Mesothelial cell of epicardium (in vitro differentiated cells): ENCODE data around the gene ARPC5. TPM values are rescaled to one million over a fixed set of nuclear protein-coding genes. Genes with fewer than 3 reads are reported as not detected.
A peak's percentile ranks its signal among the peaks of the same experiment; 100 is the strongest.
"Not testable (repeated sequence)": the region's sequence is repeated elsewhere in the genome, so short reads cannot be mapped to it uniquely, and the experiment has no call there.

ENCODE experiments used
- DNase-seq, 2 experiments: peaks; one replicate each; pipeline ENCODE4 v3.0.0; 2021; ENCODE audit warnings: low spot score in 2 of 2; ENCODE audit not compliant: unreplicated experiment in 2 of 2
- H3K27ac Mint-ChIP-seq: 2 replicates; pipeline ENCODE4 v1.8.0; 2021; ENCODE audit warnings: mixed read lengths
- H3K27me3 Mint-ChIP-seq: 2 replicates; pipeline ENCODE4 v1.8.0; 2021; ENCODE audit warnings: low read depth, mixed read lengths
- H3K36me3 Mint-ChIP-seq: 2 replicates; pipeline ENCODE4 v1.8.0; 2021; ENCODE audit warnings: mixed read lengths
- H3K4me1 Mint-ChIP-seq: 2 replicates; pipeline ENCODE4 v1.8.0; 2021; ENCODE audit warnings: mixed read lengths
- H3K4me3 Mint-ChIP-seq: 2 replicates; pipeline ENCODE4 v1.8.0; 2021; ENCODE audit warnings: mild to moderate bottlenecking, moderate library complexity, mixed read lengths
- H3K9me3 Mint-ChIP-seq: 2 replicates; pipeline ENCODE4 v1.8.0; 2021; ENCODE audit warnings: mixed read lengths
- total RNA-seq: library from RNA; stranded (reverse); gene quantifications from 3 replicates; pipeline ENCODE4 v1.2.1, GENCODE V29; 2021
- TF ChIP-seq, protein P1 (sequence below): fragments of 200-600 bp; sonication (generic); IDR thresholded peaks from one replicate; pipeline ENCODE4 v1.5.0; 2021; ENCODE audit warnings: antibody characterized with exemption; ENCODE audit not compliant: unreplicated experiment

ARPC5 gene
- total RNA-seq: 72.9 to 75.7 TPM (median 73.9 TPM) in 3 replicates

DNA sequence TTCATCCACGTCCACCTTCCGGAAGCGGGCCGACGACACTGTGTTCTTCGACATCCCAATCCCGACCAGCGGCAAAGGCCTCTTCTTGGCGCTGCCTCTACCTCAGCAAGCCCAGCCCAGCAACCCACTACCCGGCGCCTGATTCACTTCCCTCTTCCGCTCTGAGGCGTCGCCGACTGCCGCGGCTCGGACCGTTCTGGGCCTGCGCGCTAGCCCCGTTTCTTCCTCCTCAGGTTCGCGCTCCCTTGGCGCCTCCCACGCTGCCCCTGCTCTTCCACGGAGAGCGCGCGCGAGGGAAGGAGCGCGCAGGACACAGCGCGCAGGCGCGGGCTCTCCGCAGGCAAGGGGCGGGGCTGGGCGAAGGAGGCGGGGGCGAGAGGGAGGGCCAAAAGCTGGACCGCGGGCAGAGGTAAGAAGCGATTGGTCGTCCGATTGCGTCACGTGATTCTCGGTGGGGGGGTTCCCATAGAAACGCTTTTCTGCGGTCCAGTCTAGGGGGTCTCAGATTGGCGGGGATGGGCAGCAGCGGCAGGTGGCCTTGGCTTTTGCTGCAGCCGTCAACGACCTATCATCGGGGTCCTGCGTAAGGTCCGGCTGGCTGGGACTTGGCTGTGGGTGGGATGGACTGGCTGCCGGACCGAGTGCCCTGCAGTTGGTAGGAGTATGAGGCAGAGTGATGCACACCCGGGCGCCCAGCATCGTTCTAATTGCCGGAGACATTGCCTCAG lies at the start of gene ARPC5:
ARPC5 (minus strand) TSS at position 178 of the 728 bp plus-strand sequence; CDS start at position 54, 124 bp downstream.
- H3K27me3 Mint-ChIP-seq: peaks cover 32% of the 10 kb centered on the region
- no peaks in the 10 kb centered on the region for H3K9me3 Mint-ChIP-seq
- H3K36me3 Mint-ChIP-seq: peaks cover 5% of the 10 kb centered on the region
- H3K27ac Mint-ChIP-seq: peak within 1 kb of the TSS; percentile 100
- peaks cover 41% of the 10 kb centered on the region for H3K4me1 Mint-ChIP-seq
- H3K4me3 Mint-ChIP-seq: peak within 1 kb of the TSS; percentile 100
- DNase-seq: peak; percentile 94 to 95
- TF ChIP-seq, protein P1, sequence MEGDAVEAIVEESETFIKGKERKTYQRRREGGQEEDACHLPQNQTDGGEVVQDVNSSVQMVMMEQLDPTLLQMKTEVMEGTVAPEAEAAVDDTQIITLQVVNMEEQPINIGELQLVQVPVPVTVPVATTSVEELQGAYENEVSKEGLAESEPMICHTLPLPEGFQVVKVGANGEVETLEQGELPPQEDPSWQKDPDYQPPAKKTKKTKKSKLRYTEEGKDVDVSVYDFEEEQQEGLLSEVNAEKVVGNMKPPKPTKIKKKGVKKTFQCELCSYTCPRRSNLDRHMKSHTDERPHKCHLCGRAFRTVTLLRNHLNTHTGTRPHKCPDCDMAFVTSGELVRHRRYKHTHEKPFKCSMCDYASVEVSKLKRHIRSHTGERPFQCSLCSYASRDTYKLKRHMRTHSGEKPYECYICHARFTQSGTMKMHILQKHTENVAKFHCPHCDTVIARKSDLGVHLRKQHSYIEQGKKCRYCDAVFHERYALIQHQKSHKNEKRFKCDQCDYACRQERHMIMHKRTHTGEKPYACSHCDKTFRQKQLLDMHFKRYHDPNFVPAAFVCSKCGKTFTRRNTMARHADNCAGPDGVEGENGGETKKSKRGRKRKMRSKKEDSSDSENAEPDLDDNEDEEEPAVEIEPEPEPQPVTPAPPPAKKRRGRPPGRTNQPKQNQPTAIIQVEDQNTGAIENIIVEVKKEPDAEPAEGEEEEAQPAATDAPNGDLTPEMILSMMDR: no peak

DNA sequence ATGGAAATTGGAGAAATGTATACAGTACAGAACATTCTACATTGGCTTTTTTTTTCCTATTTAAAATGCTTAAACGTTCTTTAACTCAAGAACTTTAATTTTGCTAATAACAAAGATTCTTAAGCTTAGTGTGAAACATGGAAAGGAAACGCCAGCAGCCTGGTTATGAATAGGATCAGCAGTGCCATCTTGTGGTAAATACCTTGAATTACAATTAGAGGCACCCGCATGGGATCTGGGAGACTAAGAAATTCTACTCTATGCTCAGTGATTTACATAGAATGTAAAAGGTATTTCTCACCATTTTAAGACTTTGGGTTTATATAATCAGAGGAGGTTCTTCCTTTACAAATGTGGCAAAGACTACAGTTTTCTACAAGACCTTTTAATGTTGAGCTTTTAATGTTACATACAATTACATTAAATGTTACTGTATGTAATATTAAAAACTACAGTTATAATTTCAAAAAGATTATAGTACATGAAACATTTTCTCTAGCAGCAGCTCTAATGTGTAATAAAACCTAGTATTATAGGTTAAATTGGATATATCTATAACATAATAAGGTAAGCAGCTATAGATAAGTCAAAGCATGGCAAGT lies 49.6 kb upstream of the ARPC5 start:
- H3K27me3 Mint-ChIP-seq: no peaks in the 10 kb centered on the region
- H3K9me3 Mint-ChIP-seq: peaks cover 20% of the 10 kb centered on the region
- peaks cover 8% of the 10 kb centered on the region for H3K4me1 Mint-ChIP-seq
- H3K36me3 Mint-ChIP-seq: peaks cover 8% of the 10 kb centered on the region
- no peak overlapping the region for H3K4me3 Mint-ChIP-seq
- no peak for DNase-seq
- TF ChIP-seq, protein P1: peak; percentile 68
- no peak overlapping the region for H3K27ac Mint-ChIP-seq

DNA sequence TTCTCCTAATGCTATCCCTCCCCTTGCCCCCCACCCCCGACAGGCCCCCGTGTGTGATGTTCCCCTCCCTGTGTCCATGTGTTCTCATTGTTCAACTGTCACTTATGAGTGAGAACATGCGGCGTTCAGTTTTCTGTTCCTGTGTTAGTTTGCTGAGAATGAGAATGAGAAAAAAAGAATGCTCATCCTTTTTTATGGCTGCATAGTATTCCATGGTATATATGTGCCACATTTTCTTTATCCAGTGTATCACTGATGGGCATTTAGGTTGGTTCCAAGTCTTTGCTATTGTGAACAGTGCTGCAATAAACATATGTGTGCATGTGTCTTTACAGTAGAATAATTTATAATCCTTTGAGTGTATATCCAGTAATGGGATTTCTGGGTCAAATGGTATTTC lies 43.8 kb upstream of the ARPC5 start:
- peaks cover 10% of the 10 kb centered on the region for H3K36me3 Mint-ChIP-seq
- H3K4me1 Mint-ChIP-seq: peaks cover 16% of the 10 kb centered on the region
- DNase-seq, H3K27me3 Mint-ChIP-seq, H3K4me3 Mint-ChIP-seq, H3K27ac Mint-ChIP-seq: not testable (repeated sequence)
- H3K9me3 Mint-ChIP-seq: peaks cover 25% of the 10 kb centered on the region

DNA sequence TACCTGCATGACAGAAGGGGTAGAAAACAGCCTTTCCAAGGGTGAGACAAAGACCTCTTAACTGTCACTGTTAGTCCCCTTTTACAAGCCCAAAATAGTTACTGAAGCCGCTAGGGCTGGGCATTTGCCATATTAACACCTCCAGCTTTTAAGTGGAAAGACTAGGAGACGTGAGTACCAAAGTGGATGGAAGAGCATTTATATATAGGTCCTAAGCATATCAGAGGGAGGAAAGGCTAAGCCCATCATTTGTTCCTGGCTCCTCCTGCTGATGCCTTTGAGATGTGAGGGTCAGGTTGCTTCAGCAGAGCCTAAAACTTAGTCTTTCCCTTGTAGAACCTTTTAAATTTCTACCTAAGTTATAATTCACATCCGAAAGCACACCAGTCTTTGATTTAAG lies 43.2 kb upstream of the ARPC5 start:
- Mint-ChIP-seq H3K9me3 (peaks cover 24% of the 10 kb centered on the region), H3K27me3 (no peaks in the 10 kb centered on the region), H3K4me3 (no peak overlapping the region), H3K27ac (no peak overlapping the region), H3K4me1 (peaks cover 19% of the 10 kb centered on the region), H3K36me3 (peaks cover 10% of the 10 kb centered on the region)
- DNase-seq: no peak
- TF ChIP-seq, protein P1: no peak

DNA sequence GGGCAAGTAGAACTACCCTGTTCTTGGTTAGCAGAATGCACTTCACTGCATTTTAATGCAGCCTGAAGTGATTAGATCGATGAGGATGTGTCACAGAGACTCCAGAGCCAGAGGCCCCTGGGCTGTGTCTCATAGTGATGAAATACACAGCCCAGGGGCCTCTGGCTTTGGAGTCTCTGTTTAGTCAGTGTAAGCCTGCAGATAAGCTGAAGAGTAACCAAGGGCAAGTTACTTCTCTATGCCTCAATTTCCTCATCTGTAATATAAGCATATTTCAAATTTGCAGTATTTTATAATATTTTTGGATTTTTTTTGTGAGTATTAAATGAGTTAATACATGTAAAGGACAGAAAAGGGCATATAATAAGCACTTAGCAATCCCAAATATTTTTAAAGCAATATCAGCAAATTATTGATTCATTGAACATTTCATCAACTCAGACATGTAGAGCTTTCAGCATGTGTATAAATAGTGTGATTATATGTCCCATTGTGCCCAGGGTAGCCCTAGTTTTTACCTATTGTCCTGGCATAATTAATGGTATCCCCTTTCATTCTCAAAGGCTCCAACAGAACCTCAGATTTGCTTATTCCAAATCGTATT lies 41.1 kb upstream of the ARPC5 start:
- H3K4me3 Mint-ChIP-seq: no peak overlapping the region
- no peak for DNase-seq
- H3K9me3 Mint-ChIP-seq: peaks cover 12% of the 10 kb centered on the region
- H3K4me1 Mint-ChIP-seq: peaks cover 19% of the 10 kb centered on the region
- H3K27ac Mint-ChIP-seq: no peak overlapping the region
- H3K36me3 Mint-ChIP-seq: peaks cover 4% of the 10 kb centered on the region
- TF ChIP-seq, protein P1: no peak
- no peaks in the 10 kb centered on the region for H3K27me3 Mint-ChIP-seq

DNA sequence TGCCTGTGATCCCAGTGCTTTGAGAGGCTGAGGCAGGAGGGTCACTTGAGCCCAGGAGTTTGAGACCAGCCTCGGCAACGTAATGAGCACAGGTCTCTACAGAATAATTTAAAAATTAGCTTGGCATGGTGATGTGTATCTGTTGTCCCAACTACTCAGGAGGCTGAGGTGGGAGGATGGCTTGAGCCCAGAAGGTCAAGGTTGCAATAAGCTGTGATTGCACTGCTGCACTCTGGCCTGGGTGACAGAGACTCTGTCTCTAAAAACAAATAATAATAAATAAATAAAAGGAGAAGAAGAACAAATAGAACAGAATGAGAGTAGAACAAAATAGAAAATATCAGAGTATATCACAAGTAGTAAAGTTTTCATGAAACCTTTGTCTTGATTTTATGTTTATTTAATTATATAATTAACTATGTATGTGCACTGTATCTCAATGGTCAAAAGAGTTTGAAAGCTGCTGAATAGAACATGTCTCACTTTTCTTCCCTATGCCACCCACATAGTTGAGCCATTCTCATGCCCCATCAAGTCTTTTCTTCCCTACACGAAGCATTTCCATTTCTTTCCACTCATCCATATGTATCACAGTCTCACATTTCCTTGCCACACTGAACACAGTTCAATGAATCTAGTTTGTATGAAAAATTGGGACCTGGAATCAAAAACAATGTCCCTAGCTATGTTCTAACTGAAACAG lies 40.5 kb upstream of the ARPC5 start:
- Mint-ChIP-seq H3K9me3 (peaks cover 12% of the 10 kb centered on the region), H3K4me3 (no peak overlapping the region), H3K27me3 (no peaks in the 10 kb centered on the region), H3K4me1 (peaks cover 19% of the 10 kb centered on the region), H3K27ac (no peak overlapping the region), H3K36me3 (peaks cover 4% of the 10 kb centered on the region)
- TF ChIP-seq, protein P1: no peak
- no peak for DNase-seq
